ENCODE results near the gene ZDHHC23.

Gene ZDHHC23

DNA sequence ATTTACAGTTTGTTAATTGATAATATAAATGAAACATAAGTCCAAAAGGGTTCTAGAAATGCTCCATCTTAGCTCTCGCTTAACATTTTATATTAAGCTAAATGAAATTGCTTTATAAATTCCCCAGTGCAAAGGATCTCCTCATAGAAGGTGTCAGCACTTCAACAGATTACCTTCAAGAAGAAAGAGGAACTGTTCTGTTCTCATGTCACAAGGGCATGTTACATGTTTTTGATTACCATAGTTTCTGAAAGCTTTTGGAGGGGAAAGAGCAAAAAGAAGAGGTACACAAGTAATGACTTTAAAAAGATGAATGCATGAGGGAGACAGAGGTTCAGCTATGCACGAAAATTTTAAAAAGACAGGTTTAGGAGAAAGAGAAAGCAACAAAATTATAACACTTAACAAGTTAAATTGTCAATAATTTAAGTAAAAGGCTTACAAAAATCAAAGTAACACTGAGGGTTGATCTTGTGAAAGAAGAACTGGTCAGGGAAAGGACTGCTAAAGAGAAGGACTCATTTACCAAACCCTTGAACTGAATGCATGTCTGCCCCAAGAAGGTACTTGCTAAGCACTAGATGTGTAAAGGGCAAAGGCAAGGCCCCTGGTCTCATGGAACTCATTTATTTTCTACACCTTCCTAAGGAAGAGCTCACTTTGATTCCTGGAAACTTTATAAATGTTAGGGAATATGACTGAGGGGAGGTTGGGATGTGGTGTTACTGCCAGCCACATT lies 63.4 kb downstream of the ZDHHC23 start:
- FAIRE-seq: no peak

Data from islet of Langerhans (tissue), 1 donor.